K562 (cell line): ENCODE measurements around the gene C1QL3. TPM values are rescaled to one million over a fixed set of nuclear protein-coding genes. Genes with fewer than 3 reads are reported as not detected.

Source experiments
- ATAC-seq: fragments of 200-7000 bp; cut with Tn5 transposase; 3 replicates; pipeline ENCODE4 v1.9.1; 2020; ENCODE audit warnings: moderate library complexity
- BruUV-seq: library from RNA; stranded (reverse); fragments of 400-500 nt; replicated peaks from 2 replicates; lab custom pipeline; 2021; lab: Mats Ljungman, UMichigan
- CTCF ChIA-PET: fragments of 300-600 bp; formaldehyde crosslinking; extraction: SDS; loops from one replicate; lab custom pipeline; 2021; ENCODE audit warnings: low intra/inter-chr PET ratio; lab: Yijun Ruan, JAX
- POLR2A ChIA-PET: fragments of 300-600, 350-650 bp; sonication (Branson Sonifier 250); formaldehyde crosslinking; extraction: SDS; loops from one replicate; lab custom pipeline; 2021; ENCODE audit warnings: antibody characterized with exemption, inconsistent platforms; lab: Yijun Ruan, JAX
- DNase-seq, 4 experiments: peaks; one replicate each; pipeline versions ENCODE4 v3.0.0 to v3.0.0-alpha.2; 2011 to 2018; ENCODE audit warnings: low spot score in 3 of 4, mixed read lengths in 3 of 4; ENCODE audit errors: extremely low read depth in 1 of 4
- FAIRE-seq: peaks from 2 replicates; lab custom pipeline; 2011; peaks lifted over from hg19 to GRCh38; lab: Jason Lieb, UNC
- H2AFZ ChIP-seq: 2 replicates; pipeline ENCODE4 v1.6.0; 2011; ENCODE audit warnings: low read depth, low read length, control low read depth, inconsistent platforms
- H3K27ac ChIP-seq: fragments of 200-600 bp; 3 replicates; pipeline ENCODE4 v1.8.0; 2011; ENCODE audit warnings: low read depth, mild to moderate bottlenecking, control low read depth, inconsistent platforms, low read length, moderate library complexity, mixed read lengths; ENCODE audit errors: extremely low read depth
- H3K27me3 ChIP-seq, 2 experiments: fragments of 300-600 bp in 1 of 2; 2 replicates in 1 of 2; 3 replicates in 1 of 2; pipeline versions ENCODE4 v1.6.0 to v1.8.0; 2011; ENCODE audit warnings: inconsistent platforms in 2 of 2, low read length in 2 of 2, mild to moderate bottlenecking in 1 of 2, mixed read lengths in 1 of 2, moderate library complexity in 1 of 2; ENCODE audit not compliant: control insufficient read depth in 2 of 2, insufficient read depth in 2 of 2
- H3K36me3 ChIP-seq: fragments of 300-600 bp; 3 replicates; pipeline ENCODE4 v1.8.0; 2011; ENCODE audit warnings: mild to moderate bottlenecking, low read length, inconsistent platforms; ENCODE audit not compliant: control insufficient read depth, insufficient read depth
- H3K4me1 ChIP-seq, 2 experiments: fragments of 200-600 bp in 1 of 2; replicated peaks in 1 of 2; 2 replicates in 1 of 2; 3 replicates in 1 of 2; pipeline versions ENCODE4 v1.5.1 to v1.8.0; 2011; ENCODE audit warnings: inconsistent platforms in 2 of 2, low read length in 2 of 2, mild to moderate bottlenecking in 1 of 2, mixed read lengths in 1 of 2, moderate library complexity in 1 of 2; ENCODE audit not compliant: control insufficient read depth in 2 of 2, insufficient read depth in 2 of 2
- H3K4me2 ChIP-seq: 2 replicates; pipeline ENCODE4 v1.6.1; 2011; ENCODE audit warnings: low read length, control low read depth, inconsistent platforms, mixed read lengths; ENCODE audit not compliant: insufficient read depth
- H3K4me3 ChIP-seq: fragments of 200-600 bp; sonication (generic), shearing (Covaris generic); 2 replicates; pipeline ENCODE4 v1.5.1; 2016; ENCODE audit warnings: control low read depth, inconsistent platforms
- H3K79me2 ChIP-seq: fragments of 200-600 bp; 3 replicates; pipeline ENCODE4 v1.8.0; 2011; ENCODE audit warnings: low read length, inconsistent platforms; ENCODE audit not compliant: control insufficient read depth, insufficient read depth
- H3K9ac ChIP-seq, 2 experiments: 2 replicates each; pipeline versions ENCODE4 v1.6.0 to v1.6.1; 2011; ENCODE audit warnings: low read depth in 2 of 2, low read length in 2 of 2, control low read depth in 1 of 2, inconsistent platforms in 1 of 2, mild to moderate bottlenecking in 1 of 2, mixed read lengths in 1 of 2; ENCODE audit not compliant: insufficient read depth in 1 of 2
- H3K9me1 ChIP-seq: one replicate; pipeline ENCODE4 v1.6.0; 2011; ENCODE audit warnings: inconsistent platforms, mild to moderate bottlenecking, low read length, moderate library complexity; ENCODE audit not compliant: control insufficient read depth, insufficient read depth
- H3K9me3 ChIP-seq: replicated peaks from 2 replicates; pipeline ENCODE4 v1.5.1; 2011; ENCODE audit warnings: low read depth, low read length, inconsistent platforms; ENCODE audit not compliant: control insufficient read depth, insufficient read depth
- H4K20me1 ChIP-seq: replicated peaks from 2 replicates; pipeline ENCODE4 v1.6.1; 2011; ENCODE audit warnings: low read length, inconsistent platforms, mixed read lengths; ENCODE audit not compliant: control insufficient read depth, insufficient read depth
- CBX8 ChIP-seq: fragments of 200-600 bp; sonication (generic); IDR thresholded peaks from 2 replicates; pipeline ENCODE4 v1.6.1; 2012; ENCODE audit warnings: borderline replicate concordance, mixed run types, low read depth, mild to moderate bottlenecking, moderate library complexity, mixed read lengths, low read length, control low read depth, inconsistent platforms; ENCODE audit not compliant: poor library complexity, severe bottlenecking; ENCODE audit errors: extremely low read depth
- CEBPB ChIP-seq: fragments of 450-650 bp; IDR thresholded peaks from 2 replicates; pipeline ENCODE4 v1.6.1; 2016; ENCODE audit warnings: missing genetic modification characterization, missing compliant biosample characterization
- HDAC6 ChIP-seq: IDR thresholded peaks from 2 replicates; pipeline ENCODE4 v1.6.1; 2012; ENCODE audit warnings: low read depth, mild to moderate bottlenecking, control low read depth, inconsistent platforms, low read length, moderate library complexity
- HNRNPLL ChIP-seq: fragments of 200-400 bp; formaldehyde crosslinking; IDR thresholded peaks from 2 replicates; pipeline ENCODE4 v1.6.1; 2017; ENCODE audit warnings: low read length, low read depth, mild to moderate bottlenecking; ENCODE audit not compliant: poor library complexity, severe bottlenecking
- RFX7 ChIP-seq: fragments of 250-450 bp; sonication (Bioruptor Pico); IDR thresholded peaks from 2 replicates; pipeline ENCODE4 v1.5.1; 2021; ENCODE audit warnings: mild to moderate bottlenecking
- U2AF2 ChIP-seq: fragments of 200-400 bp; formaldehyde crosslinking; optimal IDR thresholded peaks from 2 replicates; pipeline ENCODE3; 2017; ENCODE audit warnings: low read depth, mild to moderate bottlenecking, low read length
- ZNF77 ChIP-seq: fragments of 250-450 bp; sonication (Bioruptor Pico); IDR thresholded peaks from 2 replicates; pipeline ENCODE4 v1.5.0; 2020
- WGBS: fragments of 100-300 bp; shearing (Covaris generic); methylation state at CpG from one replicate; pipeline ENCODE4 v1.1.6; 2016; ENCODE audit warnings: low coverage, mixed read lengths; ENCODE audit not compliant: insufficient coverage; ENCODE audit errors: missing lambda C conversion rate; 5-methylcytosine and 5-hydroxymethylcytosine counted together
- in situ Hi-C: fragments of 300-500 bp; cut with MboI; formaldehyde crosslinking; loops from 4 replicates; pipeline ENCODE4 v1.15.0; 2018; ENCODE audit warnings: inconsistent platforms, mixed read lengths
- intact Hi-C: fragments of 100-400 bp; cut with micrococcal nuclease; formaldehyde crosslinking; loops from 2 replicates; pipeline ENCODE4 v1.14.2; 2022
- polyA plus RNA-seq, 8 experiments: library from polyadenylated mRNA; depleted of rRNA in 4 of 8; stranded (reverse) in 5 of 8; unstranded in 3 of 8; fragments of >200 nt; fragmentation: Nextera tagmentation in 2 of 8; fragmentation: Illumina TruSeq in 1 of 8; extraction: Ambion mirVana in 2 of 8; extraction: Trizol in 1 of 8; gene quantifications; 2 replicates each; pipeline versions ENCODE4 v1.2.1 to v1.2.3, GENCODE V29; 2011 to 2014; ENCODE audit warnings: inconsistent platforms in 1 of 8, missing spikeins in 1 of 8
- total RNA-seq, 7 experiments: library from RNA; depleted of rRNA in 6 of 7; stranded (reverse); fragments of >200 nt in 6 of 7; fragmentation: Illumina TruSeq in 2 of 7; extraction: Trizol in 2 of 7; gene quantifications; 2 replicates each; pipeline versions ENCODE4 v1.2.1 to v1.2.3, GENCODE V29; 2011 to 2021; ENCODE audit warnings: low replicate concordance in 1 of 7
- TF ChIP-seq, protein P1 (sequence below): fragments of 450-650 bp; IDR thresholded peaks from one replicate; pipeline ENCODE4 v1.6.1; 2018; ENCODE audit warnings: mild to moderate bottlenecking, moderate library complexity; ENCODE audit not compliant: partially characterized antibody
- TF ChIP-seq, protein P2 (sequence below): sonication (generic); formaldehyde crosslinking; IDR thresholded peaks from 2 replicates; pipeline ENCODE4 v1.8.0; 2022; ENCODE audit warnings: missing genetic modification reagents, mild to moderate bottlenecking, borderline replicate concordance
- TF ChIP-seq, protein P3 (sequence below): sonication (generic); formaldehyde crosslinking; IDR thresholded peaks from 2 replicates; pipeline ENCODE4 v1.9.0; 2022; ENCODE audit warnings: mild to moderate bottlenecking, missing genetic modification reagents
- TF ChIP-seq, protein P4 (sequence below): sonication (generic); formaldehyde crosslinking; IDR thresholded peaks from 2 replicates; pipeline ENCODE4 v1.8.1; 2023; ENCODE audit warnings: mild to moderate bottlenecking, missing genetic modification reagents
- TF ChIP-seq, protein P5 (sequence below): sonication (generic); formaldehyde crosslinking; IDR thresholded peaks from 2 replicates; pipeline ENCODE4 v1.8.1; 2023; ENCODE audit warnings: mild to moderate bottlenecking, missing genetic modification reagents

The C1QL3 gene
- total and polyA plus RNA-seq, 9 of the 15 experiments (the other 6 are each of a cell fraction or from before 2014, with no cell fraction given), result 0.28 to 0.37 TPM; not detected in 7

DNA sequence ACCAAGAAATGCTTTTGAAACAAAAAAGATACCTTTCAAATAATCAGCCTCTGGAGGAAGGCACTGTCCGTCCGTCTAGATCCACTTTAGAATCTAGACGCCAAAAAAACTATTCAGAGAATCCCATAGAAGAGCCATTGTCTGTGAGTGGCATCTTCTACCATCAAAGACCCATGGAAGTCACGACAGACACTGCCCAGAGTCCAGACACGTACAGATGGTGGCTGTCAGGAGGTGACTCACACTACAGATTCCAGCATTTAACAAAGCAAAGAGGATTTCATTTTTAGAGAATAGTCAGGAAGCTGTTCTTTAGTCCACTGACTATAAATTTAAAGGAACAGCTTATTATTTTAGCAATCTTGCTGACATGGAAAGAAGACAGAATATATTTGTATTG, 11.7 kb downstream of the C1QL3 start:
- BruUV-seq, result no TSS peak
- Histone ChIP-seq H3K9me3 (no peaks in the 10 kb centered on the region), H3K27me3 (no peaks in the 10 kb centered on the region), H3K4me3 (no peak overlapping the region), H3K4me1 (no peaks in the 10 kb centered on the region), H3K9me1 (no peaks in the 10 kb centered on the region), H3K79me2 (no peaks in the 10 kb centered on the region), H3K4me2 (no peak overlapping the region), H4K20me1 (no peaks in the 10 kb centered on the region), H3K27ac (no peak overlapping the region), H3K36me3 (peaks cover 6% of the 10 kb centered on the region; the same call in 1 of the 3 replicates), H2AFZ (no peak overlapping the region), H3K9ac (no peak overlapping the region)
- ATAC-seq, result no peak
- no peak for DNase-seq
- ChIA-PET CTCF (no interaction called here), POLR2A (interaction anchor here (0.8 to 1.1 kb wide), 2 partner anchors 13 to 26 kb away, joined by 3 read pairs; no protein-coding TSS in a partner anchor)
- 70% methylated on average over 5 of the region's 5 CpGs for WGBS
- in situ Hi-C loops (no loop called here), intact Hi-C loops (no loop called here)
- FAIRE-seq, result no peak
- TF ChIP-seq CBX8, result no peak
- TF ChIP-seq, protein P1, sequence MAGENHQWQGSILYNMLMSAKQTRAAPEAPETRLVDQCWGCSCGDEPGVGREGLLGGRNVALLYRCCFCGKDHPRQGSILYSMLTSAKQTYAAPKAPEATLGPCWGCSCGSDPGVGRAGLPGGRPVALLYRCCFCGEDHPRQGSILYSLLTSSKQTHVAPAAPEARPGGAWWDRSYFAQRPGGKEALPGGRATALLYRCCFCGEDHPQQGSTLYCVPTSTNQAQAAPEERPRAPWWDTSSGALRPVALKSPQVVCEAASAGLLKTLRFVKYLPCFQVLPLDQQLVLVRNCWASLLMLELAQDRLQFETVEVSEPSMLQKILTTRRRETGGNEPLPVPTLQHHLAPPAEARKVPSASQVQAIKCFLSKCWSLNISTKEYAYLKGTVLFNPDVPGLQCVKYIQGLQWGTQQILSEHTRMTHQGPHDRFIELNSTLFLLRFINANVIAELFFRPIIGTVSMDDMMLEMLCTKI, result no peak
- TF ChIP-seq CEBPB (tag), result no peak
- TF ChIP-seq RFX7 (CRISPR knock-in tag), result no peak
- no peak for TF ChIP-seq ZNF77 (CRISPR knock-in tag)
- TF ChIP-seq, protein P2, sequence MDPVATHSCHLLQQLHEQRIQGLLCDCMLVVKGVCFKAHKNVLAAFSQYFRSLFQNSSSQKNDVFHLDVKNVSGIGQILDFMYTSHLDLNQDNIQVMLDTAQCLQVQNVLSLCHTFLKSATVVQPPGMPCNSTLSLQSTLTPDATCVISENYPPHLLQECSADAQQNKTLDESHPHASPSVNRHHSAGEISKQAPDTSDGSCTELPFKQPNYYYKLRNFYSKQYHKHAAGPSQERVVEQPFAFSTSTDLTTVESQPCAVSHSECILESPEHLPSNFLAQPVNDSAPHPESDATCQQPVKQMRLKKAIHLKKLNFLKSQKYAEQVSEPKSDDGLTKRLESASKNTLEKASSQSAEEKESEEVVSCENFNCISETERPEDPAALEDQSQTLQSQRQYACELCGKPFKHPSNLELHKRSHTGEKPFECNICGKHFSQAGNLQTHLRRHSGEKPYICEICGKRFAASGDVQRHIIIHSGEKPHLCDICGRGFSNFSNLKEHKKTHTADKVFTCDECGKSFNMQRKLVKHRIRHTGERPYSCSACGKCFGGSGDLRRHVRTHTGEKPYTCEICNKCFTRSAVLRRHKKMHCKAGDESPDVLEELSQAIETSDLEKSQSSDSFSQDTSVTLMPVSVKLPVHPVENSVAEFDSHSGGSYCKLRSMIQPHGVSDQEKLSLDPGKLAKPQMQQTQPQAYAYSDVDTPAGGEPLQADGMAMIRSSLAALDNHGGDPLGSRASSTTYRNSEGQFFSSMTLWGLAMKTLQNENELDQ, result no peak
- TF ChIP-seq U2AF2, result no peak
- TF ChIP-seq HDAC6, result no peak
- TF ChIP-seq, protein P3, sequence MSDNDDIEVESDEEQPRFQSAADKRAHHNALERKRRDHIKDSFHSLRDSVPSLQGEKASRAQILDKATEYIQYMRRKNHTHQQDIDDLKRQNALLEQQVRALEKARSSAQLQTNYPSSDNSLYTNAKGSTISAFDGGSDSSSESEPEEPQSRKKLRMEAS (CRISPR knock-in tag), result no peak
- TF ChIP-seq, protein P4, sequence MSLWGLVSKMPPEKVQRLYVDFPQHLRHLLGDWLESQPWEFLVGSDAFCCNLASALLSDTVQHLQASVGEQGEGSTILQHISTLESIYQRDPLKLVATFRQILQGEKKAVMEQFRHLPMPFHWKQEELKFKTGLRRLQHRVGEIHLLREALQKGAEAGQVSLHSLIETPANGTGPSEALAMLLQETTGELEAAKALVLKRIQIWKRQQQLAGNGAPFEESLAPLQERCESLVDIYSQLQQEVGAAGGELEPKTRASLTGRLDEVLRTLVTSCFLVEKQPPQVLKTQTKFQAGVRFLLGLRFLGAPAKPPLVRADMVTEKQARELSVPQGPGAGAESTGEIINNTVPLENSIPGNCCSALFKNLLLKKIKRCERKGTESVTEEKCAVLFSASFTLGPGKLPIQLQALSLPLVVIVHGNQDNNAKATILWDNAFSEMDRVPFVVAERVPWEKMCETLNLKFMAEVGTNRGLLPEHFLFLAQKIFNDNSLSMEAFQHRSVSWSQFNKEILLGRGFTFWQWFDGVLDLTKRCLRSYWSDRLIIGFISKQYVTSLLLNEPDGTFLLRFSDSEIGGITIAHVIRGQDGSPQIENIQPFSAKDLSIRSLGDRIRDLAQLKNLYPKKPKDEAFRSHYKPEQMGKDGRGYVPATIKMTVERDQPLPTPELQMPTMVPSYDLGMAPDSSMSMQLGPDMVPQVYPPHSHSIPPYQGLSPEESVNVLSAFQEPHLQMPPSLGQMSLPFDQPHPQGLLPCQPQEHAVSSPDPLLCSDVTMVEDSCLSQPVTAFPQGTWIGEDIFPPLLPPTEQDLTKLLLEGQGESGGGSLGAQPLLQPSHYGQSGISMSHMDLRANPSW (CRISPR knock-in tag), result no peak
- TF ChIP-seq, protein P5, sequence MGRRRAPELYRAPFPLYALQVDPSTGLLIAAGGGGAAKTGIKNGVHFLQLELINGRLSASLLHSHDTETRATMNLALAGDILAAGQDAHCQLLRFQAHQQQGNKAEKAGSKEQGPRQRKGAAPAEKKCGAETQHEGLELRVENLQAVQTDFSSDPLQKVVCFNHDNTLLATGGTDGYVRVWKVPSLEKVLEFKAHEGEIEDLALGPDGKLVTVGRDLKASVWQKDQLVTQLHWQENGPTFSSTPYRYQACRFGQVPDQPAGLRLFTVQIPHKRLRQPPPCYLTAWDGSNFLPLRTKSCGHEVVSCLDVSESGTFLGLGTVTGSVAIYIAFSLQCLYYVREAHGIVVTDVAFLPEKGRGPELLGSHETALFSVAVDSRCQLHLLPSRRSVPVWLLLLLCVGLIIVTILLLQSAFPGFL (CRISPR knock-in tag), result no peak
- no peak for TF ChIP-seq HNRNPLL
